IMR-90 (cell line): ENCODE results near the gene NUP210. TPM values are rescaled to one million over a fixed set of nuclear protein-coding genes. Genes with fewer than 3 reads are reported as not detected.

Experiments
- ATAC-seq: fragments of 200-7000 bp; cut with Tn5 transposase; 2 replicates; pipeline ENCODE4 v1.9.1; 2020; ENCODE audit warnings: low read depth, mild to moderate bottlenecking, moderate library complexity
- BruUV-seq: library from RNA; stranded (reverse); fragments of 400-500 nt; replicated peaks from 2 replicates; lab custom pipeline; 2021; lab: Mats Ljungman, UMichigan
- CTCF ChIA-PET: fragments of 300-600 bp; formaldehyde crosslinking; extraction: SDS; loops from one replicate; lab custom pipeline; 2021; ENCODE audit warnings: antibody characterized with exemption; lab: Yijun Ruan, JAX
- POLR2A ChIA-PET: fragments of 300-600 bp; sonication (Branson Sonifier 250); formaldehyde crosslinking; loops from one replicate; lab custom pipeline; 2022; ENCODE audit warnings: antibody characterized with exemption; ENCODE audit not compliant: unreplicated experiment; lab: Charles Lee
- DNase-seq: peaks from one replicate; pipeline ENCODE4 v3.0.0; 2013
- H2AFZ ChIP-seq: replicated peaks from 2 replicates; pipeline ENCODE3; 2013; ENCODE audit warnings: low read length, mild to moderate bottlenecking; ENCODE audit not compliant: poor library complexity
- H2AK5ac ChIP-seq: 2 replicates; pipeline ENCODE4 v1.6.1; 2013; ENCODE audit warnings: low read depth, low read length, inconsistent platforms
- H2AK9ac ChIP-seq: replicated peaks from 2 replicates; pipeline ENCODE3; 2013; ENCODE audit warnings: mild to moderate bottlenecking, low read depth, low read length, moderate library complexity; ENCODE audit not compliant: poor library complexity
- H2BK120ac ChIP-seq: 2 replicates; pipeline ENCODE4 v1.6.1; 2013; ENCODE audit warnings: low read depth, low read length, inconsistent platforms
- H2BK15ac ChIP-seq: 3 replicates; pipeline ENCODE4 v1.6.1; 2013; ENCODE audit warnings: low read depth, low read length, inconsistent platforms
- H2BK20ac ChIP-seq: 2 replicates; pipeline ENCODE4 v1.6.1; 2013; ENCODE audit warnings: low read depth, mild to moderate bottlenecking, inconsistent platforms, low read length, moderate library complexity
- H2BK5ac ChIP-seq: 2 replicates; pipeline ENCODE4 v1.6.1; 2013; ENCODE audit warnings: mild to moderate bottlenecking, low read depth, low read length, inconsistent platforms; ENCODE audit not compliant: poor library complexity, severe bottlenecking
- H3K14ac ChIP-seq: replicated peaks from 2 replicates; pipeline ENCODE4 v1.6.1; 2013; ENCODE audit warnings: low read depth, low read length, inconsistent platforms
- H3K18ac ChIP-seq: 2 replicates; pipeline ENCODE4 v1.6.1; 2013; ENCODE audit warnings: low read depth, low read length, control low read depth
- H3K23ac ChIP-seq: 2 replicates; pipeline ENCODE4 v1.6.1; 2013; ENCODE audit warnings: low read depth, low read length, inconsistent platforms
- H3K27ac ChIP-seq: 2 replicates; pipeline ENCODE4 v1.5.1; 2013; ENCODE audit warnings: mild to moderate bottlenecking, control low read depth, low read length; ENCODE audit not compliant: insufficient read depth
- H3K27me3 ChIP-seq: 2 replicates; pipeline ENCODE4 v1.6.1; 2013; ENCODE audit warnings: low read length; ENCODE audit not compliant: control insufficient read depth, insufficient read depth
- H3K36me3 ChIP-seq: 2 replicates; pipeline ENCODE4 v1.6.1; 2013; ENCODE audit warnings: low read length, mixed read lengths; ENCODE audit not compliant: control insufficient read depth, insufficient read depth
- H3K4ac ChIP-seq: 2 replicates; pipeline ENCODE4 v1.6.1; 2013; ENCODE audit warnings: low read depth, low read length, inconsistent platforms
- H3K4me1 ChIP-seq: 2 replicates; pipeline ENCODE4 v1.6.1; 2013; ENCODE audit warnings: low read length, mixed read lengths; ENCODE audit not compliant: control insufficient read depth, insufficient read depth
- H3K4me2 ChIP-seq: 2 replicates; pipeline ENCODE4 v1.6.1; 2013; ENCODE audit warnings: low read depth, mild to moderate bottlenecking, control low read depth, low read length, moderate library complexity
- H3K4me3 ChIP-seq: 2 replicates; pipeline ENCODE4 v1.5.1; 2013; ENCODE audit warnings: low read depth, mild to moderate bottlenecking, control low read depth, low read length, moderate library complexity; ENCODE audit not compliant: insufficient read depth
- H3K56ac ChIP-seq: 2 replicates; pipeline ENCODE4 v1.6.1; 2013; ENCODE audit warnings: low read length, inconsistent platforms; ENCODE audit not compliant: insufficient read depth; ENCODE audit errors: extremely low read depth
- H3K79me1 ChIP-seq, 2 experiments: 2 replicates each; pipeline ENCODE4 v1.6.1; 2013; ENCODE audit warnings: low read length in 2 of 2, inconsistent platforms in 1 of 2, low read depth in 1 of 2
- H3K9ac ChIP-seq: 2 replicates; pipeline ENCODE4 v1.6.1; 2013; ENCODE audit warnings: low read depth, low read length, control low read depth
- H3K9me1 ChIP-seq: 2 replicates; pipeline ENCODE4 v1.6.1; 2013; ENCODE audit warnings: low read length, inconsistent platforms; ENCODE audit not compliant: insufficient read depth
- H3K9me3 ChIP-seq: 2 replicates; pipeline ENCODE4 v1.6.1; 2013; ENCODE audit warnings: low read length; ENCODE audit not compliant: control insufficient read depth, insufficient read depth
- H4K20me1 ChIP-seq: 2 replicates; pipeline ENCODE4 v1.6.1; 2013; ENCODE audit warnings: low read length, inconsistent platforms; ENCODE audit not compliant: insufficient read depth
- H4K5ac ChIP-seq: 2 replicates; pipeline ENCODE4 v1.6.1; 2013; ENCODE audit warnings: mild to moderate bottlenecking, low read depth, low read length, control low read depth
- H4K8ac ChIP-seq, 2 experiments: 2 replicates each; pipeline ENCODE4 v1.6.1; 2013; ENCODE audit warnings: low read depth in 2 of 2, low read length in 2 of 2, control low read depth in 1 of 2, inconsistent platforms in 1 of 2
- H4K91ac ChIP-seq: 2 replicates; pipeline ENCODE4 v1.6.1; 2013; ENCODE audit warnings: low read depth, low read length, inconsistent platforms; ENCODE audit not compliant: insufficient read depth
- CEBPB ChIP-seq: IDR thresholded peaks from 2 replicates; pipeline ENCODE4 v1.6.1; 2012; ENCODE audit warnings: low read depth, low read length, improper control_type of control experiment
- CHD1 ChIP-seq: IDR thresholded peaks from 2 replicates; pipeline ENCODE4 v1.6.1; 2012; ENCODE audit warnings: low read depth, low read length, improper control_type of control experiment
- MAZ ChIP-seq: IDR thresholded peaks from 2 replicates; pipeline ENCODE4 v1.6.1; 2012; ENCODE audit warnings: low read depth, mild to moderate bottlenecking, low read length, improper control_type of control experiment, moderate library complexity, borderline replicate concordance
- MXI1 ChIP-seq: IDR thresholded peaks from 2 replicates; pipeline ENCODE4 v1.6.1; 2012; ENCODE audit warnings: low read depth, mild to moderate bottlenecking, low read length, moderate library complexity, borderline replicate concordance
- NFE2L2 ChIP-seq: fragments of 150-350 bp; IDR thresholded peaks from 2 replicates; pipeline ENCODE4 v1.6.1; 2016; ENCODE audit warnings: low read depth, mild to moderate bottlenecking, low read length
- RCOR1 ChIP-seq: IDR thresholded peaks from 2 replicates; pipeline ENCODE4 v1.6.1; 2012; ENCODE audit warnings: mild to moderate bottlenecking, low read length, improper control_type of control experiment; ENCODE audit not compliant: insufficient replicate concordance
- WGBS, 2 experiments: methylation state at CpG; one replicate each; pipeline versions ENCODE4 v1.1.5 to v1.1.7; 2013; ENCODE audit warnings: missing lambda C conversion rate in 2 of 2; ENCODE audit not compliant: insufficient read length in 1 of 2; ENCODE audit errors: extremely low coverage in 2 of 2; 5-methylcytosine and 5-hydroxymethylcytosine counted together
- dilution Hi-C: fragments of 300-500 bp; cut with HindIII; formaldehyde crosslinking; loops from one replicate; pipeline ENCODE4 v1.14.3; 2018; ENCODE audit warnings: low sequenced_read_pairs; ENCODE audit not compliant: unreplicated experiment
- in situ Hi-C: fragments of 300-500 bp; cut with MboI; formaldehyde crosslinking; loops from 3 replicates; pipeline ENCODE4 v1.14.3; 2019; ENCODE audit warnings: low sequenced_read_pairs, inconsistent platforms, mixed read lengths
- intact Hi-C: fragments of 100-400 bp; cut with micrococcal nuclease; formaldehyde crosslinking; loops from 2 replicates; pipeline ENCODE4 v1.10.0; 2022
- polyA plus RNA-seq, 3 experiments: library from polyadenylated mRNA; depleted of rRNA; stranded (reverse); fragments of >200 nt; gene quantifications; 2 replicates each; pipeline ENCODE4 v1.2.3, GENCODE V29; 2012; ENCODE audit warnings: low replicate concordance in 1 of 3
- total RNA-seq: library from RNA; depleted of rRNA; stranded (reverse); fragments of >200 nt; gene quantifications from 2 replicates; pipeline ENCODE4 v1.2.3, GENCODE V29; 2012
- TF ChIP-seq, protein P1 (sequence below): fragments of 150-350 bp; IDR thresholded peaks from 2 replicates; pipeline ENCODE4 v1.6.1; 2016; ENCODE audit warnings: low read depth, mild to moderate bottlenecking, low read length, moderate library complexity, borderline replicate concordance
- TF ChIP-seq, protein P2 (sequence below): fragments of 150-350 bp; IDR thresholded peaks from 2 replicates; pipeline ENCODE4 v1.6.1; 2017; ENCODE audit warnings: mild to moderate bottlenecking, antibody characterized with exemption, low read length, low read depth

Gene NUP210
- total and polyA plus RNA-seq, 2 of the 4 experiments (the other 2 are of a cell fraction), result under 0.01 to 0.03 TPM

DNA sequence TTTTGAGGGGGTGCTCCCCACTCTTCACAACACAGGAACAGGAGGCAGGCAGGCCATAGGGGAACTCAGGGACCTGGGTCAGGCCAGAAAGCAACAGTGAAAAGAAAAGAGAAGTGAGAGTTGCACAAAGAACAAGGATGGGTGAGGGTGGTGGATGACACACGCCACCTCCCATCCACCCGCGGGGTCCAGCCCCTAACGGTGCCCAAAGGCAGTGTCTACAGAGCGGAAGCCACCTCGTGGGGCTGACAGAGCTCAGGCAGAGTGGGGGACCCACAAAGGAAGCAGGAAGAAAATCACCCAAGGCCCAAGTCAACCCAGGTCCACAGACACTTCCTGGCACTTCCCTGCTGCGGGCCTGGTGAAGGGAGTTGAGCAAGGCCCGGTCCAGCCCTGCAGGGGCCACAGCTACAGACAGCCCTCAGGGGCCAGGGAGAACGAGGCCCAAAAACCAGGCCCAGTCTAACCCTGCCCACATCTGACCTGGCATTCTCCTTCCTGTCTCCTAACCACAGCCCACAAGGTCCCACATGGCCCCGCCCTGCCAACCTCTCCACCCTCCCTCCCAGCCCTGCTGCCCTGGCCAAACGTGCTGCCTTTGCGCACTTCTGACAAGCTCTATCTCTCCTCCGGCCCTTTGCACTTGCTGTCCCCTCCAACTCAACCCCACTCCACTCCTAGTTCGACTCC is 5.9 kb downstream of the NUP210 start:
- no peak overlapping the region for H2BK120ac ChIP-seq

More for the DNA sequence above, 5.9 kb downstream of the NUP210 start:
- H3K4me1 ChIP-seq, result no peaks in the 10 kb centered on the region
- dilution Hi-C loops, result no loop called here
- no peak overlapping the region for H4K5ac ChIP-seq
- 42% methylated on average over 4 of the region's 14 CpGs; no CpG with 5 or more reads in 1 of the 2 experiments for WGBS, 2 experiments
- H3K27ac ChIP-seq, result no peak overlapping the region
- H3K18ac ChIP-seq, result no peak overlapping the region
- H2AK9ac ChIP-seq, result no peak overlapping the region
- in situ Hi-C loops, result no loop called here
- intact Hi-C loops, result no loop called here
- no peak overlapping the region for H3K4me3 ChIP-seq
- H2BK20ac ChIP-seq, result no peak overlapping the region
- POLR2A ChIA-PET, result no interaction called here
- no peak overlapping the region for H3K9ac ChIP-seq
- H4K8ac ChIP-seq, result no peak overlapping the region
- no peak overlapping the region for H3K14ac ChIP-seq
- no peak overlapping the region for H3K56ac ChIP-seq
- no TSS peak for BruUV-seq
- no peaks in the 10 kb centered on the region for H4K20me1 ChIP-seq
- H3K9me1 ChIP-seq, result no peaks in the 10 kb centered on the region
- no peak for TF ChIP-seq MXI1
- TF ChIP-seq NFE2L2, result no peak
- no peak for TF ChIP-seq CHD1
- TF ChIP-seq, protein P1, sequence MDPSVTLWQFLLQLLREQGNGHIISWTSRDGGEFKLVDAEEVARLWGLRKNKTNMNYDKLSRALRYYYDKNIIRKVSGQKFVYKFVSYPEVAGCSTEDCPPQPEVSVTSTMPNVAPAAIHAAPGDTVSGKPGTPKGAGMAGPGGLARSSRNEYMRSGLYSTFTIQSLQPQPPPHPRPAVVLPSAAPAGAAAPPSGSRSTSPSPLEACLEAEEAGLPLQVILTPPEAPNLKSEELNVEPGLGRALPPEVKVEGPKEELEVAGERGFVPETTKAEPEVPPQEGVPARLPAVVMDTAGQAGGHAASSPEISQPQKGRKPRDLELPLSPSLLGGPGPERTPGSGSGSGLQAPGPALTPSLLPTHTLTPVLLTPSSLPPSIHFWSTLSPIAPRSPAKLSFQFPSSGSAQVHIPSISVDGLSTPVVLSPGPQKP, result no peak
- no peak for TF ChIP-seq MAZ
- TF ChIP-seq, protein P2, sequence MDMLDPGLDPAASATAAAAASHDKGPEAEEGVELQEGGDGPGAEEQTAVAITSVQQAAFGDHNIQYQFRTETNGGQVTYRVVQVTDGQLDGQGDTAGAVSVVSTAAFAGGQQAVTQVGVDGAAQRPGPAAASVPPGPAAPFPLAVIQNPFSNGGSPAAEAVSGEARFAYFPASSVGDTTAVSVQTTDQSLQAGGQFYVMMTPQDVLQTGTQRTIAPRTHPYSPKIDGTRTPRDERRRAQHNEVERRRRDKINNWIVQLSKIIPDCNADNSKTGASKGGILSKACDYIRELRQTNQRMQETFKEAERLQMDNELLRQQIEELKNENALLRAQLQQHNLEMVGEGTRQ, result no peak
- TF ChIP-seq RCOR1, result no peak
- no peak for TF ChIP-seq CEBPB
- peak overlapping the region; percentile 53 for H2AFZ ChIP-seq
- no peak overlapping the region for H2AK5ac ChIP-seq
- no peak overlapping the region for H4K91ac ChIP-seq
- H3K4me2 ChIP-seq, result no peak overlapping the region
- no peak overlapping the region for H3K23ac ChIP-seq
- no peaks in the 10 kb centered on the region for H3K79me1 ChIP-seq
- H3K27me3 ChIP-seq, result peaks cover 21% of the 10 kb centered on the region
- H3K4ac ChIP-seq, result no peak overlapping the region
- no peak overlapping the region for H2BK15ac ChIP-seq
- no peak for ATAC-seq
- DNase-seq, result no peak
- H3K9me3 ChIP-seq, result no peaks in the 10 kb centered on the region
- CTCF ChIA-PET, result no interaction called here
- no peak overlapping the region for H2BK5ac ChIP-seq
- no peaks in the 10 kb centered on the region for H3K36me3 ChIP-seq
